ENCODE measurements around the gene PLEKHG3.

The PLEKHG3 gene

GRCh38 chr14:64728856-64729255, 24.6 kb downstream of the PLEKHG3 start:
- DNase-seq, result no peak

- DNase-seq, result no peak
These were observed 25.3 kb downstream of the PLEKHG3 start for GRCh38 chr14:64729386-64730060.

GRCh38 chr14:64730061-64730440, 25.8 kb downstream of the PLEKHG3 start:
- DNase-seq, result no peak

- DNase-seq, result no peak
These were observed 26.5 kb downstream of the PLEKHG3 start for GRCh38 chr14:64730681-64731080.

GRCh38 chr14:64731141-64731581, 26.9 kb downstream of the PLEKHG3 start:
- no peak for DNase-seq

- DNase-seq, result no peak
These were observed 27.8 kb downstream of the PLEKHG3 start for GRCh38 chr14:64732066-64732465.

- DNase-seq, result no peak
These were observed 28.4 kb downstream of the PLEKHG3 start for GRCh38 chr14:64732536-64733120.

GRCh38 chr14:64733321-64733720, 29.1 kb downstream of the PLEKHG3 start:
- DNase-seq, result no peak

- no peak for DNase-seq
These were observed 29.7 kb downstream of the PLEKHG3 start for GRCh38 chr14:64733899-64734298.

- DNase-seq, result peak; percentile 65
These were observed 30.8 kb downstream of the PLEKHG3 start for GRCh38 chr14:64734990-64735389.

- no peak for DNase-seq
These were observed 32.3 kb downstream of the PLEKHG3 start for GRCh38 chr14:64736271-64737169.

- no peak for DNase-seq
These were observed 33.4 kb downstream of the PLEKHG3 start for GRCh38 chr14:64737391-64738280.

- no peak for DNase-seq
These were observed 34.1 kb downstream of the PLEKHG3 start for GRCh38 chr14:64738281-64738804.

- no peak for DNase-seq
These were observed 37.0 kb downstream of the PLEKHG3 start for GRCh38 chr14:64741200-64741599.

- DNase-seq, result no peak
These were observed 37.7 kb downstream of the PLEKHG3 start for GRCh38 chr14:64741961-64742360.

GRCh38 chr14:64743061-64743460, 38.8 kb downstream of the PLEKHG3 start:
- no peak for DNase-seq

GRCh38 chr14:64745511-64746091, 41.4 kb downstream of the PLEKHG3 start:
- no peak for DNase-seq

GRCh38 chr14:64746298-64747250, 42.4 kb downstream of the PLEKHG3 start:
- DNase-seq, result no peak

GRCh38 chr14:64747327-64747726, 43.1 kb downstream of the PLEKHG3 start:
- DNase-seq, result no peak

- DNase-seq, result no peak
These were observed 44.3 kb downstream of the PLEKHG3 start for GRCh38 chr14:64748521-64748920.

All from femur (tissue), 1 donor.